ENCODE data around the gene MEP1B. TPM values are rescaled to one million over a fixed set of nuclear protein-coding genes. Genes with fewer than 3 reads are reported as not detected.

Gene MEP1B
- total RNA-seq, 3 donors from 2014 or later = 5.9 to 11.6 (median 6.9) TPM

GRCh38 chr18:32238635-32239268 is 48.9 kb downstream of the MEP1B start:
- TF ChIP-seq, protein P1, sequence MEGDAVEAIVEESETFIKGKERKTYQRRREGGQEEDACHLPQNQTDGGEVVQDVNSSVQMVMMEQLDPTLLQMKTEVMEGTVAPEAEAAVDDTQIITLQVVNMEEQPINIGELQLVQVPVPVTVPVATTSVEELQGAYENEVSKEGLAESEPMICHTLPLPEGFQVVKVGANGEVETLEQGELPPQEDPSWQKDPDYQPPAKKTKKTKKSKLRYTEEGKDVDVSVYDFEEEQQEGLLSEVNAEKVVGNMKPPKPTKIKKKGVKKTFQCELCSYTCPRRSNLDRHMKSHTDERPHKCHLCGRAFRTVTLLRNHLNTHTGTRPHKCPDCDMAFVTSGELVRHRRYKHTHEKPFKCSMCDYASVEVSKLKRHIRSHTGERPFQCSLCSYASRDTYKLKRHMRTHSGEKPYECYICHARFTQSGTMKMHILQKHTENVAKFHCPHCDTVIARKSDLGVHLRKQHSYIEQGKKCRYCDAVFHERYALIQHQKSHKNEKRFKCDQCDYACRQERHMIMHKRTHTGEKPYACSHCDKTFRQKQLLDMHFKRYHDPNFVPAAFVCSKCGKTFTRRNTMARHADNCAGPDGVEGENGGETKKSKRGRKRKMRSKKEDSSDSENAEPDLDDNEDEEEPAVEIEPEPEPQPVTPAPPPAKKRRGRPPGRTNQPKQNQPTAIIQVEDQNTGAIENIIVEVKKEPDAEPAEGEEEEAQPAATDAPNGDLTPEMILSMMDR (IDR thresholded peaks at IDR 0.05) = no peak
- ATAC-seq (no peak), DNase-seq (no peak)
- Histone ChIP-seq H3K36me3 (ENCODE audit: low read depth) (no peaks in the 10 kb centered on the region), H3K9me3 (no peaks in the 10 kb centered on the region), H3K4me3 (no peak overlapping the region), H3K4me1 (ENCODE audit: low read depth) (no peaks in the 10 kb centered on the region)
- intact Hi-C loops (cut with DNase I, micrococcal nuclease) = no loop called here

GRCh38 chr18:32242395-32242794 is 52.6 kb downstream of the MEP1B start:
- TF ChIP-seq, protein P1 (IDR thresholded peaks at IDR 0.05) = no peak
- intact Hi-C loops (cut with DNase I, micrococcal nuclease) = no loop called here
- no peaks in the 10 kb centered on the region for H3K9me3 ChIP-seq
- H3K4me3 ChIP-seq = no peak overlapping the region
- H3K36me3 ChIP-seq (ENCODE audit: low read depth) = no peaks in the 10 kb centered on the region
- H3K4me1 ChIP-seq (ENCODE audit: low read depth) = no peaks in the 10 kb centered on the region
- DNase-seq (peak in 1 of 3 donors; percentile 37), ATAC-seq (peak; percentile 81)

DNA sequence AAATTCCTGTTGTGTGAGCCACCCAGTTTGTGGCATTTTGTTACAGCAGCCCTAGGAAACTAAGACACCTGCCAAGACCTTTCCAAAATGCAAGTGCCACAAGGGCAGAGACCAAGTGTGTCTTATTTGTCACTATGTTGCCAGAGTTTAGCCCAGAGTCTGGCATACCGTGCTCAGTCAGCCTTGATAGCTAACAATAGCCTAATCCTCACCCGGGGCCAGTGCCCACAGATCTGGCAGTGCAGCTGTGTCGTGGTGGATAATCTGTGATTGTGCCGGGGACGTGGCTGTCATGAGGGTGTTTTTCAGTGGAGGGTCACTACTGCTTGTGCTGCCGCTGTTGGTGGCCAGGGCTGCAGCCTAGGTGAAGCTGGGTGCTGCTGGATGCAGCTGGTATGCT is 53.5 kb downstream of the MEP1B start:
- DNase-seq (no peak), ATAC-seq (no peak)
- TF ChIP-seq, protein P1 (IDR thresholded peaks at IDR 0.05) = no peak
- intact Hi-C loops (cut with DNase I, micrococcal nuclease) = no loop called here
- Histone ChIP-seq H3K4me1 (ENCODE audit: low read depth) (no peaks in the 10 kb centered on the region), H3K9me3 (no peaks in the 10 kb centered on the region), H3K4me3 (no peak overlapping the region), H3K36me3 (ENCODE audit: low read depth) (no peaks in the 10 kb centered on the region)

DNA sequence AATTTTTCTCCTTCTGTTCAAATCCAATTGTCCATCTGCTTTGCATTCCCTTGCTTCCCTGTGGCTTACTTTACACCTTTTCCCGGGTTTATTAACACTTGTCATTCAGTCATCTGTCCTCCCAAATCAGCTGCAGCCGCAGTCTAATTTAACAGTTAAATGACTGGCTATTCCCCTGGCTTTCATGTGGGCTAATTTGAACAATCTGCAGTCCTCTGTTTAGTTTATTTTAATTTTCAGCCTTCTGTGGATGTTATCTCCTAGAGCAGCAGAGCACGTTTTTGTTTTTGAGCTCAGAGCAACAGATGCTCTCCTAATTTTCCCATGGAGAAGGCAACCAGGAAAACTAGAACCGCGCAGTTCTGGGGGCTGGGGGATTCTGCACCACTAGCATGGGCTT is 55.0 kb downstream of the MEP1B start:
- no peaks in the 10 kb centered on the region for H3K4me1 ChIP-seq (ENCODE audit: low read depth)
- no peak for DNase-seq
- H3K36me3 ChIP-seq (ENCODE audit: low read depth) = no peaks in the 10 kb centered on the region
- intact Hi-C loops (cut with DNase I, micrococcal nuclease) = no loop called here
- H3K4me3 ChIP-seq = no peak overlapping the region
- H3K9me3 ChIP-seq = no peaks in the 10 kb centered on the region
- TF ChIP-seq, protein P1 (IDR thresholded peaks at IDR 0.05) = no peak
- ATAC-seq = no peak

GRCh38 chr18:32249147-32249929 is 59.5 kb downstream of the MEP1B start:
- H3K9me3 ChIP-seq = no peaks in the 10 kb centered on the region
- ATAC-seq = no peak
- TF ChIP-seq, protein P1 (IDR thresholded peaks at IDR 0.05) = no peak
- intact Hi-C loops (cut with DNase I, micrococcal nuclease) = no loop called here
- DNase-seq = no peak
- H3K4me3 ChIP-seq = no peak overlapping the region
- no peaks in the 10 kb centered on the region for H3K36me3 ChIP-seq (ENCODE audit: low read depth)
- H3K4me1 ChIP-seq (ENCODE audit: low read depth) = no peaks in the 10 kb centered on the region

Measured in mucosa of descending colon (tissue), 3 donors.